ENCODE results near the gene KCNJ11. TPM values are rescaled to one million over a fixed set of nuclear protein-coding genes. Genes with fewer than 3 reads are reported as not detected.

The KCNJ11 gene
- total and polyA plus RNA-seq, 2 donors (not counting 3 experiments of a cell fraction or from before 2014, with no cell fraction given) = 0.04 TPM; not detected in 1

GRCh38 chr11:17391493-17392355, 3.3 kb upstream of the KCNJ11 start:
- CTCF ChIA-PET = interaction anchor here (1.2 to 1.3 kb wide), 2 partner anchors 112 to 136 kb away, joined by 3 to 6 read pairs; no protein-coding TSS in a partner anchor
- no peaks in the 10 kb centered on the region for H3K9me3 ChIP-seq (replicated peaks; ENCODE audit: control insufficient read depth, insufficient read depth, low read length)
- no peak overlapping the region for H3K4me2 ChIP-seq (ENCODE audit: insufficient read depth, low read length)
- H3K4me1 ChIP-seq (ENCODE audit: control insufficient read depth, extremely low read depth, insufficient read depth, low read length) = no peaks in the 10 kb centered on the region
- H3K9ac ChIP-seq (replicated peaks; ENCODE audit: extremely low read depth, insufficient read depth, low read length) = no peak overlapping the region
- BruUV-seq (replicated peaks) = no TSS peak
- no peak overlapping the region for H3K27ac ChIP-seq (ENCODE audit: insufficient read depth, low read depth, low read length)
- H3K79me2 ChIP-seq (ENCODE audit: control insufficient read depth, insufficient read depth, low read length) = no peaks in the 10 kb centered on the region
- intact Hi-C loops (cut with micrococcal nuclease) = no loop called here
- dilution Hi-C loops (cut with MboI; ENCODE audit: extremely low pct_ligation_motif_present, low sequenced_read_pairs) = no loop called here
- peaks cover 8 to 14% of the 10 kb centered on the region in 2 experiments for H3K27me3 ChIP-seq (ENCODE audit: control insufficient read depth in 2 of 2, insufficient read depth in 2 of 2, low read length in 2 of 2)
- no peak for DNase-seq (ENCODE audit: low read depth, low spot score)
- POLR2A ChIA-PET = no interaction called here
- H3K9me1 ChIP-seq (replicated peaks; ENCODE audit: control insufficient read depth, extremely low read depth, insufficient read depth, low read length) = no peaks in the 10 kb centered on the region
- no peaks in the 10 kb centered on the region for H3K36me3 ChIP-seq (ENCODE audit: control insufficient read depth in 2 of 2, extremely low read depth in 1 of 2, insufficient read depth in 2 of 2, low read length in 2 of 2)
- H4K20me1 ChIP-seq (replicated peaks; ENCODE audit: control insufficient read depth, extremely low read depth, insufficient read depth, low read length) = no peaks in the 10 kb centered on the region
- no peak for TF ChIP-seq MAX (IDR thresholded peaks at IDR 0.05; ENCODE audit: insufficient read depth, insufficient read length)
- no peak for TF ChIP-seq EZH2 (IDR thresholded peaks at IDR 0.05; ENCODE audit: borderline replicate concordance, low read depth, low read length, severe bottlenecking)
- no peak for TF ChIP-seq CTCF (IDR thresholded peaks at IDR 0.05; ENCODE audit: extremely low read depth in 1 of 2, insufficient read depth in 1 of 2, low read depth in 1 of 2, low read length in 2 of 2)
- TF ChIP-seq POLR2AphosphoS5 (IDR thresholded peaks at IDR 0.05; ENCODE audit: insufficient read depth, low read depth, low read length) = no peak
- no peak for TF ChIP-seq GATA2 (IDR thresholded peaks at IDR 0.05; ENCODE audit: insufficient read depth, insufficient read length, low read depth, low read length)
- H2AFZ ChIP-seq (ENCODE audit: low read depth, low read length) = no peak overlapping the region
- no peak for FAIRE-seq
- no peak overlapping the region for H3K4me3 ChIP-seq (replicated peaks in 1 of 3; ENCODE audit: insufficient read depth in 1 of 3, low read depth in 1 of 3, low read length in 3 of 3)

Measured in endothelial cell of umbilical vein (primary cell).